Measurements from ENCODE around the gene UBASH3A. TPM values are rescaled to one million over a fixed set of nuclear protein-coding genes. Genes with fewer than 3 reads are reported as not detected.

Gene UBASH3A
- total RNA-seq, 1 experiment from 2014 or later = not detected

- H3K27ac Mint-ChIP-seq (ENCODE audit: low read depth, unreplicated experiment) = no peak overlapping the region
- DNase-seq (ENCODE audit: unreplicated experiment) = no peak
- TF ChIP-seq, protein P1, sequence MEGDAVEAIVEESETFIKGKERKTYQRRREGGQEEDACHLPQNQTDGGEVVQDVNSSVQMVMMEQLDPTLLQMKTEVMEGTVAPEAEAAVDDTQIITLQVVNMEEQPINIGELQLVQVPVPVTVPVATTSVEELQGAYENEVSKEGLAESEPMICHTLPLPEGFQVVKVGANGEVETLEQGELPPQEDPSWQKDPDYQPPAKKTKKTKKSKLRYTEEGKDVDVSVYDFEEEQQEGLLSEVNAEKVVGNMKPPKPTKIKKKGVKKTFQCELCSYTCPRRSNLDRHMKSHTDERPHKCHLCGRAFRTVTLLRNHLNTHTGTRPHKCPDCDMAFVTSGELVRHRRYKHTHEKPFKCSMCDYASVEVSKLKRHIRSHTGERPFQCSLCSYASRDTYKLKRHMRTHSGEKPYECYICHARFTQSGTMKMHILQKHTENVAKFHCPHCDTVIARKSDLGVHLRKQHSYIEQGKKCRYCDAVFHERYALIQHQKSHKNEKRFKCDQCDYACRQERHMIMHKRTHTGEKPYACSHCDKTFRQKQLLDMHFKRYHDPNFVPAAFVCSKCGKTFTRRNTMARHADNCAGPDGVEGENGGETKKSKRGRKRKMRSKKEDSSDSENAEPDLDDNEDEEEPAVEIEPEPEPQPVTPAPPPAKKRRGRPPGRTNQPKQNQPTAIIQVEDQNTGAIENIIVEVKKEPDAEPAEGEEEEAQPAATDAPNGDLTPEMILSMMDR (IDR thresholded peaks at IDR 0.05; ENCODE audit: unreplicated experiment) = no peak
- no peaks in the 10 kb centered on the region for H3K4me1 Mint-ChIP-seq (ENCODE audit: insufficient read depth, unreplicated experiment)
- no peaks in the 10 kb centered on the region for H3K9me3 Mint-ChIP-seq (ENCODE audit: unreplicated experiment)
- ChIA-PET POLR2A (no interaction called here), CTCF (interaction anchor here (0.6 kb wide), 1 partner anchor 114 kb away, joined by 3 read pairs; no protein-coding TSS in a partner anchor)
- intact Hi-C loops (cut with micrococcal nuclease) = no loop called here
- peaks cover 16% of the 10 kb centered on the region for H3K27me3 Mint-ChIP-seq (ENCODE audit: insufficient read depth, unreplicated experiment)
- H3K4me3 Mint-ChIP-seq (ENCODE audit: unreplicated experiment) = no peak overlapping the region
- no TSS peak for BruUV-seq (replicated peaks)
- no peaks in the 10 kb centered on the region for H3K36me3 Mint-ChIP-seq (ENCODE audit: insufficient read depth, unreplicated experiment)
Observed at GRCh38 chr21:42370894-42371654, 32.6 kb upstream of the UBASH3A start.

DNA sequence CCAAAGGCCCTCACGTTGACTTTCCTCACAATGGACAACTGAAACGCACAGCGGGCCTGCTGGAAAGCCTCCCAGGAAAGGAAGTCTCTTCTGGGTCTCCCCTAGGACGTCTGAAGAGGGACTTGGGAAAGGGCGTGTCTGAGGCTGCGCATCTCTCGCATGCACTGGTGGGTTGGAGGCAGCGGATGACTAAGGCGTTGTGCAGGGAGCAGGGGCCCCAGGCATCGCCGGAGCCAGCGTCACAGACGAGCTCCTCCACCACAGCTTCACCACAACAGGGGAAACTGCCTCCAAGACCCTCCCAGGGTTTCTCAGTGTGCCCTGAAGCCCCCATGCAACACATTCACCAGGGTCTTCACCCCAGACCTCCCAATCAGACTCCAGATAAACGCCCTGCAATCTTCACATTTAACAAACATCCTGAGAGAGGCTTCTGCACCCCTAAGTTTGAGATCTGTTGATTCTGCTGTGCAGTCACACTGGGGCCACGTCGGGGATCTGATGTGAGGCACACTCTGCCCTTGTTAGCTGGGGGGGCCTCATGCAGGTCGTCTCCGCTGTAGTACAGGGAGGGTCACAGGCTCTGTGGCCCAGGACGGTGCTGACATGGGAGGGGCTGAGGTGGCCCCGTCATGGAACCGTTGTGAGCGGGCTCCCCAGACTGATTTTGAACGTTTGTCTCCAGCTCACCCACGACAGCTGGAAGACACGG, 30.4 kb upstream of the UBASH3A start:
- H3K9me3 Mint-ChIP-seq (ENCODE audit: unreplicated experiment) = no peaks in the 10 kb centered on the region

GRCh38 chr21:42373908-42374455, 29.7 kb upstream of the UBASH3A start:
- Mint-ChIP-seq H3K4me1 (ENCODE audit: insufficient read depth, unreplicated experiment) (no peaks in the 10 kb centered on the region), H3K27me3 (ENCODE audit: insufficient read depth, unreplicated experiment) (peaks cover 34% of the 10 kb centered on the region), H3K36me3 (ENCODE audit: insufficient read depth, unreplicated experiment) (no peaks in the 10 kb centered on the region), H3K4me3 (ENCODE audit: unreplicated experiment) (no peak overlapping the region), H3K9me3 (ENCODE audit: unreplicated experiment) (no peaks in the 10 kb centered on the region), H3K27ac (ENCODE audit: low read depth, unreplicated experiment) (no peak overlapping the region)
- BruUV-seq (replicated peaks) = no TSS peak
- TF ChIP-seq, protein P1 (IDR thresholded peaks at IDR 0.05; ENCODE audit: unreplicated experiment) = no peak
- no peak for DNase-seq (ENCODE audit: unreplicated experiment)
- intact Hi-C loops (cut with micrococcal nuclease) = no loop called here
- CTCF ChIA-PET = interaction anchor here (1.8 kb wide), 1 partner anchor 65 kb away, joined by 3 read pairs; no protein-coding TSS in a partner anchor
- POLR2A ChIA-PET = no interaction called here

More for the DNA sequence above, 30.4 kb upstream of the UBASH3A start:
- TF ChIP-seq, protein P1 (IDR thresholded peaks at IDR 0.05; ENCODE audit: unreplicated experiment) = no peak
- POLR2A ChIA-PET = no interaction called here
- Mint-ChIP-seq H3K27me3 (ENCODE audit: insufficient read depth, unreplicated experiment) (peaks cover 34% of the 10 kb centered on the region), H3K4me3 (ENCODE audit: unreplicated experiment) (no peak overlapping the region), H3K4me1 (ENCODE audit: insufficient read depth, unreplicated experiment) (no peaks in the 10 kb centered on the region), H3K36me3 (ENCODE audit: insufficient read depth, unreplicated experiment) (no peaks in the 10 kb centered on the region), H3K27ac (ENCODE audit: low read depth, unreplicated experiment) (no peak overlapping the region)
- no peak for DNase-seq (ENCODE audit: unreplicated experiment)
- CTCF ChIA-PET = interaction anchor here (1.8 kb wide), 1 partner anchor 64 kb away, joined by 3 read pairs; no protein-coding TSS in a partner anchor
- BruUV-seq (replicated peaks) = no TSS peak
- intact Hi-C loops (cut with micrococcal nuclease) = no loop called here

DNA sequence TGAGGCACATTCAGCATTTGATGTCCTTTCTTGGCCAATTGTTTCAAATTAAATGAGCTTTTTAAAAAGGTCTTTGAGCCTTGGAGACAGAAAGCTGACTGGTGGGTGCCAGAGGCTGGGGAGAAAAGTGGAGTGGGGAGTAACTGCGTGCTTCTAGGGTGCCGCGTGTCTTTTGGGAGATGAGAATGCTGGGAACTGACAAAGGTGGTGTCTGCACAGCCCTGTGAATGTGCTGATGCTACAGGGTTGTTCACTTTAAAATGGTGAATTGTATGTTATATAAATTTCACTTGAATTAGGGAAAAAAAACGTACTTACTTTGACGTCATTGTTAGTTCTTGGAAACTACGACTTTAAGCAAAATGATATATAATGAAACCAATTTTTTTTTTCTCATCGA, 29.2 kb upstream of the UBASH3A start:
- H3K27me3 Mint-ChIP-seq (ENCODE audit: insufficient read depth, unreplicated experiment) = peaks cover 34% of the 10 kb centered on the region
- ChIA-PET CTCF (interaction anchor here (1.8 kb wide), 1 partner anchor 65 kb away, joined by 3 read pairs; no protein-coding TSS in a partner anchor), POLR2A (no interaction called here)
- intact Hi-C loops (cut with micrococcal nuclease) = no loop called here
- H3K9me3 Mint-ChIP-seq (ENCODE audit: unreplicated experiment) = no peaks in the 10 kb centered on the region
- no peaks in the 10 kb centered on the region for H3K36me3 Mint-ChIP-seq (ENCODE audit: insufficient read depth, unreplicated experiment)
- H3K4me3 Mint-ChIP-seq (ENCODE audit: unreplicated experiment) = no peak overlapping the region
- DNase-seq (ENCODE audit: unreplicated experiment) = no peak
- TF ChIP-seq, protein P1 (IDR thresholded peaks at IDR 0.05; ENCODE audit: unreplicated experiment) = no peak
- no peaks in the 10 kb centered on the region for H3K4me1 Mint-ChIP-seq (ENCODE audit: insufficient read depth, unreplicated experiment)
- H3K27ac Mint-ChIP-seq (ENCODE audit: low read depth, unreplicated experiment) = no peak overlapping the region
- no TSS peak for BruUV-seq (replicated peaks)

All from MCF 10A (cell line).